NCI-H128 (cell line): ENCODE data around the gene NLRP4.

Source experiments
- DNase-seq: peaks from one replicate; lab custom pipeline; 2025; ENCODE audit not compliant: unreplicated experiment; lab: John Stamatoyannopoulos, UW

Gene NLRP4, protein sequence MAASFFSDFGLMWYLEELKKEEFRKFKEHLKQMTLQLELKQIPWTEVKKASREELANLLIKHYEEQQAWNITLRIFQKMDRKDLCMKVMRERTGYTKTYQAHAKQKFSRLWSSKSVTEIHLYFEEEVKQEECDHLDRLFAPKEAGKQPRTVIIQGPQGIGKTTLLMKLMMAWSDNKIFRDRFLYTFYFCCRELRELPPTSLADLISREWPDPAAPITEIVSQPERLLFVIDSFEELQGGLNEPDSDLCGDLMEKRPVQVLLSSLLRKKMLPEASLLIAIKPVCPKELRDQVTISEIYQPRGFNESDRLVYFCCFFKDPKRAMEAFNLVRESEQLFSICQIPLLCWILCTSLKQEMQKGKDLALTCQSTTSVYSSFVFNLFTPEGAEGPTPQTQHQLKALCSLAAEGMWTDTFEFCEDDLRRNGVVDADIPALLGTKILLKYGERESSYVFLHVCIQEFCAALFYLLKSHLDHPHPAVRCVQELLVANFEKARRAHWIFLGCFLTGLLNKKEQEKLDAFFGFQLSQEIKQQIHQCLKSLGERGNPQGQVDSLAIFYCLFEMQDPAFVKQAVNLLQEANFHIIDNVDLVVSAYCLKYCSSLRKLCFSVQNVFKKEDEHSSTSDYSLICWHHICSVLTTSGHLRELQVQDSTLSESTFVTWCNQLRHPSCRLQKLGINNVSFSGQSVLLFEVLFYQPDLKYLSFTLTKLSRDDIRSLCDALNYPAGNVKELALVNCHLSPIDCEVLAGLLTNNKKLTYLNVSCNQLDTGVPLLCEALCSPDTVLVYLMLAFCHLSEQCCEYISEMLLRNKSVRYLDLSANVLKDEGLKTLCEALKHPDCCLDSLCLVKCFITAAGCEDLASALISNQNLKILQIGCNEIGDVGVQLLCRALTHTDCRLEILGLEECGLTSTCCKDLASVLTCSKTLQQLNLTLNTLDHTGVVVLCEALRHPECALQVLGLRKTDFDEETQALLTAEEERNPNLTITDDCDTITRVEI

DNA sequence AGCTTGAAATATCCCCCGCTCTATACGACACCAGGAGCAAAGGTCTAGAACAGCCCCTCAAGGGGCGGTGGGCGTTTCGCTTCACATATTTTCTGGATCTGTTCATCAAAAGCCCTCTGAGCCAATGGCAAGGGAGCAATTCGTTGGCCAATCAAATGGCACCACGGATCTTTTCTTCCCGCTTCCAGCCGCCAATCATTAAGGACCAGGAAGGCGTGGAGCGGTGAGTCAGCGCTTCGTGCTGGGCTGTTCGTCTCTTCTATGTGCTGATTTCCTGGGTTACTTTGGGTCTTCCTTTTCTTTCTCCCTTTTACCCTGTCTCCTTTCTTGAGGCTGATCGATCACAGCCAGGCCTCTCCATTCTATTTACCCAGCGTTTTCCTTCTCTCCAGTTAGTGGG is at the start of gene NLRP4:
Gene NLRP4, plus strand, starts transcription at position 201 of the 400 bp plus-strand sequence. CDS start 15,541 bp downstream, outside the sequence.
- DNase-seq = no peak

DNA sequence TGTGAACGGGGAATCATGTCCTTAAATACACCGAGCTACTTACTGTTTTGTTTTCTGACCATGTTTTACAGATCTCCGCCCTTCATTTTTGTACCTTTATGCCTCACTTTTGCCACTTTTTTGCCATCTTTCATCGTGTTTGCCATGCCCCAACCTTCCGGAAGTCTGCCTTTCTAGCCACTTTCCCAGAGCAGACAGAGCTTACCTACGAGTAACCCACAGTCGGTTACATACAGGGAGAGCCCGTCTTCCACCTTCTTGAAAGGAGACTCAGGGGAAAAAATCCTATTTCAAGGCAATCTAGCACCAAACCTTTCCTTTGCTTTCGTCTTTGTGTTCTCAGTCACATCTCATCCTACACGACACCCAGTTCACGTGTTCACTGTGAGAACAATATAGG is 41.3 kb upstream of the NLRP4 start:
- no peak for DNase-seq

DNA sequence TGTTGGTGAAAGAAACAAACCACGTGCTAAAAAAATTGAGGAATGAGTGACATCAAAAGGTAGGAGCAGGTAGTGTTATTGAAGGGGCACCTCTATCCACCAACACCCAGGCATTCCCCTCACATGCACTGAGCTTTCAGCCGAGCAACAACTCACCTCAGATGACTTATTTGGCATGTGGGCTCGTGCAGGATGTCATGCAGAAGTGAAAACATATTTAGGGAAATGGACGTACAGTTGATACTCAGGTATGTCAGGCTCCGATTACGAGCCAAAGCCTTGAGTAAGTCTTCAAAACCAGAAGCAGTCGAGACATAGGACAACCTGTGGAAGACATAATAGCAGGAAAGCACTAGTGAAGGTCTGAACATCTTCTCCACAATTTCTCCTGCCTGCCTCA is 34.9 kb upstream of the NLRP4 start:
- DNase-seq = no peak

DNA sequence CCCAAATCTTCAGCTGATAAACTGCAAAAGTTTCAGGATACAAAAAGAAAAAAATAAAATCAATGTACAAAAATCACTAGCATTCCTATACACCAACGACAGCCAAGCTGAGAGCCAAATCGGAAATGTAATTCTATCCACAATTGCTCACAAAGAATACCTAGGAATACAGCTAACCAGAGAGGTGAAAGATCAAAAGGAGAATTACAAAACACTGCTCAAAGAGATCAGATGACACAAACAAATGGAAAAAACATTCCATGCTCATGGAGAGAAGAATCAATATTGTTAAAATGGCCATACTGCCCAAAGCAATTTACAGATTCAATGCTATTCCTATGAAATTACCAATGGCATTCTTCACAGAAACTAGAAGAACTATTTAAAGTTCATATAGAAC is 34.1 kb upstream of the NLRP4 start:
- no peak for DNase-seq

DNA sequence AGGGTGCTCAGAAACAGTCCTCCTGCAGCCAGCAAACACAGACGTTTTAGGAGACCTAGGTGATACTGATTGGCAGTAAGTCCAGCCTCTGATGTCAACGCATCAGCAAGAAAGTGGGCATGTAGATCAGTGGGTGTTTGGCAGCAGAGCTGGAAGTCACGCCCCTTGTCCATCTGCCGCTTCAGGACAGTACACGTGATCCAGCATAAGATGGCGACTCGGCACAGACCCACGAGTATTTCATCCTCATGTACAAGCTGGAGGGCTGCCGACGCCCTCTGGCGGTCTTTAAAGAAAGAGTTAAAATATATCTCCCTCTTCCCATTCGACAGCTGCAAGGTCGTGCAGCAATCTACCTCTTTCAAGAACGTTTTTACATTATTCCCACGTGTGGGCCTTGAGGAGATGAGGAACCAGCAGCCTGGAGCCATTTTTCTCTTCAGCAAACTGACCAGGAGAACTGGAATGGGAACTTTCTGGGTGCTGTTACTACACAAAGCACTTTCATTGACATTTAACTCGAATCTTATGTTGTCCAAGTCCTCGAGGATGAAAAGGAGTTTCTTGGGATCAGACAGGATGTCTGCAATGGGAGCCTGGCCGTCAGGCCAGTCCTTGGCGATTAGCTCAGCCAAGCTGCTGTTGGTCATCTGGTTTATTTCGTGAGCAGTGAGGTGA is 26.8 kb upstream of the NLRP4 start:
- no peak for DNase-seq

DNA sequence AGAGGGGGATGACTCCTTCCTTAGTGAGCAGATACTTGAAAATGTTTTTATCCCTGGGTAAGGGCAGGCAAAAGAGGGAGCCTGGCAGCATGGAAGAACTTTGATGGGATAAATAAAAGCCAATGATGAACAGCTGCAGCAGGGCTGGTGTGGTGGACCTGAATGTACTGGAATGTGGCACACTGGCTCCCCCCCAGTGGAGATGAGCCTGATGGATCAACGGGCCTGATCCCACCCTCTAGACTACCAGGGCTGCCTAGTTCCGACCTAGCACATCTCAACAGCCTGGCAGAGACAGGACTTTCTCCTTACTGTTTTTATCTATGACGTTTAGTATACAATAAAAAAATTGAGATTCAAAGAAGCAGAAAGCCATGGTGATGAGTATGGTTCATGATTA is 25.0 kb upstream of the NLRP4 start:
- no peak for DNase-seq

DNA sequence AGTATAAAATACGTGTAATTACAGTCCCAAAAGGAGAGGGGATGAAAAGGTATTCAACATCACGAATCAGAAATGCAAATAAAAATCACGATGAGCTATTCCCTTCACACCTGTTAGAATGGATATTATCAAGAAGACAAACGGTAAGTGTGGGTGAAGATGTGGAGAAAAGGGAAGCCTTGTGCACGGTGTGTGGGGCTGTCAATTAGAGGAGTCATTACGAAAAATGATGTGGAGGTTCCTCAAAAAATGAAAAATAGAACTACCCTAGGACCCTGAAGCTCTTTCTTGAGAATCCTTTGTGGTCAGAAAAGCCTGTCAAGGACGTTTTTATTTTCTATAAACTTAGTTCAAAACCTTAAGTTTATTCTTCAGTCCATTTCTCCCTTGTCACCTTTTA is 23.9 kb upstream of the NLRP4 start:
- no peak for DNase-seq

DNA sequence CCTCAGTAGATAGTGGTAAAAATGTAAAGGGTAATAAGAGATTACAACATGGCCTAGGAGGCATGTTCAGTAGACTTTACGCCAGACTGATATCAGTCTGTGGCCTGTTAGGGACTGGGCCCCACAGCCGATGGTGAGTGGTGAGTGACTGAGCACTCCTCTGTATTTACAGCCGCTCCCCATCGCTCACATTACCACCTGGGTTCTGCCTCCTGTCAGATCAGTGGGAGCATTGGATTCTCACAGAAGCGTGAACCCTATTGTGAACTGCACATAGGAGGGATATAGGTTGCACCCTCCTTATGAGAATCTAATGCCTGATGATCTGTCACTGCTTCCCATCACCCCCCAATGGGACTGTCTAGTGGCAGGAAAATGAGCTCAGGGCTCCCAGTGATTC is 22.4 kb upstream of the NLRP4 start:
- no peak for DNase-seq

DNA sequence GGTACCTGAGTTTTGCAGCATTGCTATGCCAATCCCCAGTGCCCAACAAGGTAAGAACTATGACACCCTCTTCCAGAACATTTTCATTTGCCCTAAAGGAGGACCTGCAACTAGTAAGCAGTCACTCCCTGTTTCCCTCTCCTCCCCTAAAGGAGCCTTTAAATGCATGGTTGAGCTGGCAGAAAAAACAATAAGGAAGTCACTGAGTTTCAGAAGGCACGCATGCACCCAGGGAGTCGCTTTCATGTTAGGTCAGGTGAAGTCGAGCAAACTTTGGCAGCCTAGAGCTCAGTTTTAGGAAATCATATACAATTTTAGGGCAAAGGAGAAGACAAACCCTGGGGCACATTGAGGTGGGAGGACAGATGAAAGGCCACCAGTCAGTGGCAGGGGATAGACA is 16.3 kb upstream of the NLRP4 start:
- no peak for DNase-seq

DNA sequence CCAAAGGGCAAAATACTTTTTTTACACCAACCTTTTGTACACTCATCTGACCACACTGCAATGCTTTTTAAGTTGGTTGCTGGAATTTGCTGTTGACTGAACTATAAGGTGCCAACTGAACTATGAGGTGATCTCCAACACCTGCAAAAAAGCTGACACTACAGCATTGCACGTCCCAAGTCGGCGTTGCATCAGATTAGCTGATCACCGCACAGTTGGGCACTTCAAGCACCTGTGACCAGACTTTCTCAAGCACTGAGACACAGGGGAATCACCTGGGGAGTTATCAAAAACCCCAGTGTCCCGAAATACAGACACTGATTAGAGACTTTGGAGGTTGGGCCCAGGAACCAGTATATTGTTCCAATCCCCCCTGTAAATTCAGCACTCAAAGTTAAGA is 5.7 kb upstream of the NLRP4 start:
- DNase-seq = no peak

DNA sequence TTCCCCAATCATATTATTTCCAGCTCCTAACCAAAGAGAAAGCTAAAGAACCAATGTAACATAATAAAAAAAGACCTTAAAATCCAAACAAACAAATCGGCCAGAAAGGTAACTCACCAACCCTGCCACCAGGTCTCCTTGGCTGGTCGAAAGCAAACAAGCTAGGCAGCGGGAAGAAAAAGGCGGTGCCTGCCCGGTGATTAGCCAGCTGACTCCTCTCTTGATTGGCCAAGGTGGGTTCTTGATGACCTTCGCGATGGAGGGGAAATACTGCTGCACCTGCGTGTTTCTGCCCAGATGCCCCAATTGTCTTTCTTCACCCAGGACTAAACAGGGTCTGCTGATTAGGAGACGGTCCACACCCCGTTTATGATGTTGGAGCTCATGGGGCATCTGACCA is 4.5 kb upstream of the NLRP4 start, which contains the start of gene NLRP11:
Gene NLRP11, minus strand, starts transcription at position 154 of the 400 bp plus-strand sequence. CDS start 13,825 bp downstream, outside the sequence.
- DNase-seq = no peak

DNA sequence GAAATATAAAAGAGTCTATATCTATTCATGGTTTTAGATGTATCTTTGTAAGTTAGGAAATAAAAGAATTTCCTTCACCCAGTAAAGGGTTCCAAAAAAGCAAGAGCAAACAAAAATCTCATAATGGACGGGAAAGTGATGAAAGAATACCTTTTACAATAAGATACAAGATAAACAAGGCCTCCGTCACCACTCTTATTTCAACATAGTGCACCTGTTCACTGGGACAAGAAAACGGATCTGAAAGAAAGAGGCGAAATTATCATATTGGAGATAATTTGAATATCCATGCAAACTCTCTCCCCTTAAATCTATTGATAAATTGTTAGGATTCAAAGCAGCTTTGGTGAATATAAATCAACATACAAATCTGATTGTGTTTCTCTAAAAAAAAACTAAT is 3.7 kb upstream of the NLRP4 start:
- DNase-seq = no peak

DNA sequence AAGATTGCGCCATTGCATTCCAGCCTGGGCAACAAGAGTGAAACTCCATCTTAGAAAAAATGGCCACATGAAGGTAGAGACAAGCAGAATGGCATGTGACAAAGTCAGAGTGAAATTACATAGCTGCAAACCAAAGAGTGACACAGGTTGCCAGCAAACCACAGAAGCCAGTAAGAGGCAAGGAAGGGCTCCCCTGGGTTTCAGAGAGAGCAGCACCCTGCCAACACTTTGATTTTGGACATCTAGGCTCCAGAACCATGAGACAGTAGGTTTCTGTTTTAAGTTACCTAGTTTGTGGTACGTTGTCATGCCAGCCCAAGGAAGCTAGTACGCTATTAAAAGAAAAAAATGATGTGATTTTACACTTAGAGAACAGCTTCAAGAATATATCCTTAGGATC is 1.9 kb downstream of the NLRP4 start:
- no peak for DNase-seq

DNA sequence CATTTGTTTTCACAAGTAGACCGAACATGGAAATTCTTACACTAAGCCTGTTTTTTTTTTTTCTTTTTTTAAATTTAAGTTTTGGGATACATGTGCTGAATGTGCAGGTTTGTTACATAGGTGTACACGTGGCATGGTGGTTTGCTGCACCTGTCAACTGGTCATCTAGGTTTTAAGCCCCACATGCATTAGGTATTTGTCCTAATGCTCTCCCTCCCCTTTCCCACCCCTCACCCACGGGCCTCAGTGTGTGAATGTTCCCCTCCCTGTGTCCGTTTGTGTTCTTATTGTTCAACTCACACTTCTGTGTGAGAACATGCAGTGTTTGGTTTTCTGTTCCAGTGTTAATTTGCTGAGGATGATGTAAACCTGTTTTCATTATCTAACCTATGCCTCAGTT is 2.6 kb downstream of the NLRP4 start:
- DNase-seq = no peak

DNA sequence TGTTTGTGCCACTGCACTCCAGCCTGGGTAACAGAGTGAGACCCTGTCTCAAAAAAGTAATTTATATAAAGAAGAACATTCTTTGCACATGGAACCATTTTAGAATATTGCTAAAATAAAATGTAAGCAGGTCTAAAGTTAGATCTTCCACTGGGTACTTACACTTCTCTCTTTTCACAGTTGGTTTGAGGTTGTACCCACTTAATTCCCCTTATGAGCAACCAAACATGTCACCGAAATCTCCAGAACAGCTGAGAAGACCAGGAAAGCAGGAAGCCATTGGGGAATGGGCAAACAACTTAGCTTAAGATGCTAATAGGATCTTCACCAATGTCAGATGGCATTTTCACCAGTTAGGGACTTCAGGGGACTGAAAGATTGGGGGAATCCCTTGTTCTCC is 18.8 kb downstream of the NLRP4 start:
- DNase-seq = no peak

DNA sequence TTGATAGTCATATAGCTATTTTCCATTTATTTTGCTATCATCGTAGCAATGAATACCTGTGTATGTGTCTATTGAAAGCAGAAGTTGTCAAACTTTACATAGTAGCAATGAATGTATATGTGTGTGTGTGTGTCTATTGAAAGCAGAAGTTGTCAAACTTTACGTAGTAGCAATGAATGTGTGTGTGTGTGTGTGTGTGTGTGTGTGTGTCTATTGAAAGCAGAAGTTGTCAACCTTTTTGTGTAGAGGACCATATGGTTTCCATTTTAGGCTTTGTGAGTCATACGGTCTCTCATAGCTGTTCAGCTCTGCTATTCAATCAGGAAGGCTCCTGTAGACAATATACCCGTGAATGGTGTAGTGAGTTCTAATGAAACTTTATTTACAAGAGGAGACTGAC is 20.8 kb downstream of the NLRP4 start:
- DNase-seq = no peak

DNA sequence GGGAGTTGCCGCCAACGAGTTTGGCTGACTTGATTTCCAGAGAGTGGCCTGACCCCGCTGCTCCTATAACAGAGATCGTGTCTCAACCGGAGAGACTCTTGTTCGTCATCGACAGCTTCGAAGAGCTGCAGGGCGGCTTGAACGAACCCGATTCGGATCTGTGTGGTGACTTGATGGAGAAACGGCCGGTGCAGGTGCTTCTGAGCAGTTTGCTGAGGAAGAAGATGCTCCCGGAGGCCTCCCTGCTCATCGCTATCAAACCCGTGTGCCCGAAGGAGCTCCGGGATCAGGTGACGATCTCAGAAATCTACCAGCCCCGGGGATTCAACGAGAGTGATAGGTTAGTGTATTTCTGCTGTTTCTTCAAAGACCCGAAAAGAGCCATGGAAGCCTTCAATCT is 21.6 kb downstream of the NLRP4 start:
- DNase-seq = no peak

DNA sequence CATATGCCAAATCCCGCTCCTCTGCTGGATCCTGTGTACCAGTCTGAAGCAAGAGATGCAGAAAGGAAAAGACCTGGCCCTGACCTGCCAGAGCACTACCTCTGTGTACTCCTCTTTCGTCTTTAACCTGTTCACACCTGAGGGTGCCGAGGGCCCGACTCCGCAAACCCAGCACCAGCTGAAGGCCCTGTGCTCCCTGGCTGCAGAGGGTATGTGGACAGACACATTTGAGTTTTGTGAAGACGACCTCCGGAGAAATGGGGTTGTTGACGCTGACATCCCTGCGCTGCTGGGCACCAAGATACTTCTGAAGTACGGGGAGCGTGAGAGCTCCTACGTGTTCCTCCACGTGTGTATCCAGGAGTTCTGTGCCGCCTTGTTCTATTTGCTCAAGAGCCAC is 22.1 kb downstream of the NLRP4 start:
- DNase-seq = no peak

DNA sequence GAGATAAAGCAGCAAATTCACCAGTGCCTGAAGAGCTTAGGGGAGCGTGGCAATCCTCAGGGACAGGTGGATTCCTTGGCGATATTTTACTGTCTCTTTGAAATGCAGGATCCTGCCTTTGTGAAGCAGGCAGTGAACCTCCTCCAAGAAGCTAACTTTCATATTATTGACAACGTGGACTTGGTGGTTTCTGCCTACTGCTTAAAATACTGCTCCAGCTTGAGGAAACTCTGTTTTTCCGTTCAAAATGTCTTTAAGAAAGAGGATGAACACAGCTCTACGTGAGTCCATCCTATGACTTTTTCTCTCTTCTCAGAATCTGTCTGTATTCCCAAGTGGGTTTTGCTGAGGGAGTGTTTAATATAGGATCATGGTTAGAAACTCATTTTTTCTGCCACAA is 22.6 kb downstream of the NLRP4 start:
- DNase-seq = no peak

DNA sequence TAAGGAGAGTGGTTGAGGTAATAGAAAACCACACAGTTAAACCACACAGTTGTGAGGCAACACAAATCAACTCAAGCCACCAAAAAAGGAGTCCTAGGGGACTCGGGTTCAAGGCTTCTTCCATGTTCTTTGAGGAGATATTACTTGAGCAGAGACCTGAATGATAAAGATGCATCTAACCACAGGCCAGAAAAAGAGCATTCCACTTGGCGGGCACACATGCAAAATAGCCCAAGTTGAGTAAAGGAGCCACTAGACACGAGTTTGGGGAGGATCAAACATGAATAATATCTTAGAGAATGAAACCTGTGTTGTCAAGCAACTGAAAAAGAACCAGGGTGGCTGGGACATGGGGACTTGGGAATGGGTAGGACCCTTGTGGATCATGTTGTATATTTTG is 30.2 kb downstream of the NLRP4 start:
- DNase-seq = no peak

DNA sequence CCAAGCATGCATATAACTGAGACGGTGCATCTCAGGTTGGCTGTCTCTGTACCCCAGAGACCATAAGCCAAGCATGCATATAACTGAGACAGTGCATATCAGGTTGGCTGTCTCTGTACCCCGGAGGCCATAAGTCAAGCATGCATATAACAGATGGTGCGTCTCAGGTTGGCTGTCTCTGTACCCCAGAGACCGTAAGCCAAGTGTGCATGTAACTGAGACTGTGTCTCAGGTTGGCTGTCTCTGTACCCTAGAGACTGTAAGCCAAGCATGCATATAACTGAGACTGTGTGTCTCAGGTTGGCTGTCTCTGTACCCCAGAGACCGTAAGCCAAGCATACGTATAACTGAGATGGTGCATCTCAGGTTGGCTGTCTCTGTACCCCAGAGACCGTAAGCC is 30.8 kb downstream of the NLRP4 start:
- DNase-seq = no peak
